Measurements from ENCODE around the gene OR7G1.

The OR7G1 gene

GRCh38 chr19:9065457-9066014 lies 50.0 kb downstream of the OR7G1 start:
- H3F3A ChIP-seq (ENCODE audit: insufficient read depth, low read length) = no peaks in the 10 kb centered on the region
- H3K4me2 ChIP-seq (ENCODE audit: low read length) = no peak overlapping the region
- no peaks in the 10 kb centered on the region for H3K79me2 ChIP-seq (ENCODE audit: insufficient read depth, low read length)
- H3K4me1 ChIP-seq (ENCODE audit: insufficient read depth, low read length, severe bottlenecking) = no peaks in the 10 kb centered on the region
- H3K4me3 ChIP-seq (ENCODE audit: low read depth, low read length, poor library complexity, severe bottlenecking) = no peak overlapping the region
- TF ChIP-seq CTCF (IDR thresholded peaks at IDR 0.05; ENCODE audit: low read length) (no peak), EZH2 (IDR thresholded peaks at IDR 0.05; ENCODE audit: borderline replicate concordance, low read length) (no peak)
- no peaks in the 10 kb centered on the region for H3K9me3 ChIP-seq (ENCODE audit: low read length)
- no peak overlapping the region for H3K9ac ChIP-seq (ENCODE audit: low read length)
- no peak overlapping the region for H2AFZ ChIP-seq (ENCODE audit: low read length)
- H3K9me2 ChIP-seq (ENCODE audit: low read depth, low read length) = no peaks in the 10 kb centered on the region
- no peaks in the 10 kb centered on the region for H3K36me3 ChIP-seq (ENCODE audit: insufficient read depth, low read length)
- H3K27ac ChIP-seq (ENCODE audit: low read depth, low read length, poor library complexity, severe bottlenecking) = no peak overlapping the region
- H3K27me3 ChIP-seq (ENCODE audit: insufficient read depth, low read length) = no peaks in the 10 kb centered on the region
- H4K20me1 ChIP-seq (ENCODE audit: insufficient read depth, low read length) = no peaks in the 10 kb centered on the region
